ENCODE data around the gene CYRIA. TPM values are rescaled to one million over a fixed set of nuclear protein-coding genes. Genes with fewer than 3 reads are reported as not detected.

The CYRIA gene
- polyA plus RNA-seq, 1 donor (not counting 4 experiments of a cell fraction or from before 2014, with no cell fraction given): 0.79 TPM

DNA sequence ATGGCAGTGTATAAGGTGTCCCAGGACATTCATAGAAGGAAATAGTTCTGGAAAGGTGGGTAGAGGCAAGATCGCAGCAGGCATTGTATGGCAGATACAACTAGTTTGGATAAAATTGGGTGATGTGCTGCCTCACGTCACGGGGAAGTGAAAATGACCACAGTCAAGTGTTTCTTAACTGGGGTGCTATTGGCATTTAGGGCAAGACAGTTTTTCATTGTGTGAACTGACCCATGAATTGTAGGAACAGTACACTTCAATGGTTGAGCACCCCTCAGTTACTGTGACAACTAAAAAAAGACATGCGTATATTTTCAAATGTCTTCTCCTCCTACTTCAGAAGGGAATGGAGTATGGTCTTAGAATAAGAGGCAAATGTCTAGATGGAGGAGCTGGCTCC, 22.3 kb upstream of the CYRIA start:
- Histone ChIP-seq H3K9ac (ENCODE audit: control insufficient read depth, extremely low read depth, insufficient read depth, low read length) (no peak overlapping the region), H3K27me3 (ENCODE audit: control insufficient read depth, extremely low read depth, insufficient read depth, low read length) (no peaks in the 10 kb centered on the region), H3K36me3 (ENCODE audit: control insufficient read depth in 2 of 2, extremely low read depth in 1 of 2, insufficient read depth in 2 of 2, low read length in 2 of 2) (no peaks in the 10 kb centered on the region), H2AFZ (ENCODE audit: control insufficient read depth, low read length) (no peak overlapping the region), H3K4me2 (ENCODE audit: control insufficient read depth, extremely low read depth, insufficient read depth, low read depth, low read length) (no peak overlapping the region), H3K9me3 (ENCODE audit: control insufficient read depth, low read depth, low read length) (no peaks in the 10 kb centered on the region), H3K79me2 (ENCODE audit: control insufficient read depth, insufficient read depth, low read length) (no peaks in the 10 kb centered on the region), H3K27ac (ENCODE audit: control insufficient read depth, insufficient read depth, low read length) (no peak overlapping the region), H4K20me1 (ENCODE audit: control insufficient read depth, extremely low read depth, insufficient read depth, low read length) (no peaks in the 10 kb centered on the region), H3K9me1 (ENCODE audit: control insufficient read depth, extremely low read depth, insufficient read depth, low read length) (no peaks in the 10 kb centered on the region), H3K4me3 (ENCODE audit: control insufficient read depth in 2 of 3, extremely low read depth in 1 of 3, insufficient read depth in 2 of 3, low read depth in 1 of 3, low read length in 3 of 3) (no peak overlapping the region), H3K4me1 (ENCODE audit: control insufficient read depth, extremely low read depth, insufficient read depth, low read length) (no peaks in the 10 kb centered on the region)
- DNase-seq (ENCODE audit: low read depth, low spot score) (no peak), FAIRE-seq (no peak)
- dilution Hi-C loops (cut with MboI; ENCODE audit: extremely low pct_ligation_motif_present, low sequenced_read_pairs): no loop called here
- TF ChIP-seq EZH2 (IDR thresholded peaks at IDR 0.05; ENCODE audit: low read length): no peak
- TF ChIP-seq, protein P1, sequence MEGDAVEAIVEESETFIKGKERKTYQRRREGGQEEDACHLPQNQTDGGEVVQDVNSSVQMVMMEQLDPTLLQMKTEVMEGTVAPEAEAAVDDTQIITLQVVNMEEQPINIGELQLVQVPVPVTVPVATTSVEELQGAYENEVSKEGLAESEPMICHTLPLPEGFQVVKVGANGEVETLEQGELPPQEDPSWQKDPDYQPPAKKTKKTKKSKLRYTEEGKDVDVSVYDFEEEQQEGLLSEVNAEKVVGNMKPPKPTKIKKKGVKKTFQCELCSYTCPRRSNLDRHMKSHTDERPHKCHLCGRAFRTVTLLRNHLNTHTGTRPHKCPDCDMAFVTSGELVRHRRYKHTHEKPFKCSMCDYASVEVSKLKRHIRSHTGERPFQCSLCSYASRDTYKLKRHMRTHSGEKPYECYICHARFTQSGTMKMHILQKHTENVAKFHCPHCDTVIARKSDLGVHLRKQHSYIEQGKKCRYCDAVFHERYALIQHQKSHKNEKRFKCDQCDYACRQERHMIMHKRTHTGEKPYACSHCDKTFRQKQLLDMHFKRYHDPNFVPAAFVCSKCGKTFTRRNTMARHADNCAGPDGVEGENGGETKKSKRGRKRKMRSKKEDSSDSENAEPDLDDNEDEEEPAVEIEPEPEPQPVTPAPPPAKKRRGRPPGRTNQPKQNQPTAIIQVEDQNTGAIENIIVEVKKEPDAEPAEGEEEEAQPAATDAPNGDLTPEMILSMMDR (optimal IDR thresholded peaks at IDR 0.05 in 1 of 3, IDR thresholded peaks at IDR 0.05 in 1 of 3, conservative IDR thresholded peaks at IDR 0.05 in 1 of 3; ENCODE audit: extremely low read depth in 1 of 3, insufficient read depth in 2 of 3, low read length in 3 of 3): no peak

DNA sequence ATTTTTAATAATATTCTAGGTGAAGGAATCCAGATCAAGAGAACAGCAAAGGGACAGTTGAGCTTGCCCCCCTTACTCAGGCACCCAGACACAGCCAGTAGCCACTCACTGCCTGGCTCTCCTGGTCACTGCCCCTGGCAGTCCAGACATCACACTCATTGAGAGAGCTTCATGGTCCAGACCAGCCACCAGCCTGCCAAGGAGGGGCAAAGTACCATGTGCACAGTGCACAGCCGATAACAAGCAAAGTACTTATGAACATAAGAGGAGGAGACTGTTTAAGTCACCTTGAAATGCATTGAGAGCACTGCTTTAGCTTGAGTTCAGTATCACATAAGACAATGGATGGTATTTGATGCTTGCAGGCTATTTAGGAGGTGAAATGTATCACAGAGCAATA, 21.6 kb upstream of the CYRIA start:
- dilution Hi-C loops (cut with MboI; ENCODE audit: extremely low pct_ligation_motif_present, low sequenced_read_pairs): no loop called here
- Histone ChIP-seq H3K9me1 (ENCODE audit: control insufficient read depth, extremely low read depth, insufficient read depth, low read length) (no peaks in the 10 kb centered on the region), H4K20me1 (ENCODE audit: control insufficient read depth, extremely low read depth, insufficient read depth, low read length) (no peaks in the 10 kb centered on the region), H3K4me3 (ENCODE audit: control insufficient read depth in 2 of 3, extremely low read depth in 1 of 3, insufficient read depth in 2 of 3, low read depth in 1 of 3, low read length in 3 of 3) (no peak overlapping the region), H3K4me1 (ENCODE audit: control insufficient read depth, extremely low read depth, insufficient read depth, low read length) (no peaks in the 10 kb centered on the region), H3K4me2 (ENCODE audit: control insufficient read depth, extremely low read depth, insufficient read depth, low read depth, low read length) (no peak overlapping the region), H3K9ac (ENCODE audit: control insufficient read depth, extremely low read depth, insufficient read depth, low read length) (no peak overlapping the region), H3K36me3 (ENCODE audit: control insufficient read depth in 2 of 2, extremely low read depth in 1 of 2, insufficient read depth in 2 of 2, low read length in 2 of 2) (no peaks in the 10 kb centered on the region), H3K27ac (ENCODE audit: control insufficient read depth, insufficient read depth, low read length) (no peak overlapping the region), H3K79me2 (ENCODE audit: control insufficient read depth, insufficient read depth, low read length) (no peaks in the 10 kb centered on the region), H2AFZ (ENCODE audit: control insufficient read depth, low read length) (no peak overlapping the region), H3K27me3 (ENCODE audit: control insufficient read depth, extremely low read depth, insufficient read depth, low read length) (no peaks in the 10 kb centered on the region), H3K9me3 (ENCODE audit: control insufficient read depth, low read depth, low read length) (no peaks in the 10 kb centered on the region)
- TF ChIP-seq, protein P1 (optimal IDR thresholded peaks at IDR 0.05 in 1 of 3, IDR thresholded peaks at IDR 0.05 in 1 of 3, conservative IDR thresholded peaks at IDR 0.05 in 1 of 3; ENCODE audit: extremely low read depth in 1 of 3, insufficient read depth in 2 of 3, low read length in 3 of 3): no peak
- TF ChIP-seq EZH2 (IDR thresholded peaks at IDR 0.05; ENCODE audit: low read length): no peak
- FAIRE-seq: no peak
- no peak for DNase-seq (ENCODE audit: low read depth, low spot score)
